RWPE1 (cell line): Measurements from ENCODE around the gene MAP1LC3B.
A peak's percentile ranks its signal among the peaks of the same experiment; 100 is the strongest.

ENCODE experiments used
- CTCF ChIA-PET: fragments of 350-600 bp; sonication (Branson Sonifier 250); formaldehyde crosslinking; extraction: SDS; loops from one replicate; lab custom pipeline; 2021; lab: Yijun Ruan, JAX
- POLR2A ChIA-PET: fragments of 400-600 bp; formaldehyde crosslinking; extraction: SDS; loops from one replicate; lab custom pipeline; 2020; ENCODE audit warnings: antibody characterized with exemption; ENCODE audit not compliant: low non-redundant PET; lab: Yijun Ruan, JAX
- DNase-seq: peaks from one replicate; pipeline ENCODE4 v3.0.0; 2012; ENCODE audit warnings: low spot score
- H3K27ac ChIP-seq: fragments of 450-650 bp; 2 replicates; pipeline ENCODE4 v1.5.1; 2017
- TF ChIP-seq, protein P1 (sequence below): fragments of 450-650 bp; conservative IDR thresholded peaks from 2 replicates; pipeline ENCODE4 v1.5.1; 2017; ENCODE audit warnings: low read depth, mild to moderate bottlenecking

Gene MAP1LC3B

DNA sequence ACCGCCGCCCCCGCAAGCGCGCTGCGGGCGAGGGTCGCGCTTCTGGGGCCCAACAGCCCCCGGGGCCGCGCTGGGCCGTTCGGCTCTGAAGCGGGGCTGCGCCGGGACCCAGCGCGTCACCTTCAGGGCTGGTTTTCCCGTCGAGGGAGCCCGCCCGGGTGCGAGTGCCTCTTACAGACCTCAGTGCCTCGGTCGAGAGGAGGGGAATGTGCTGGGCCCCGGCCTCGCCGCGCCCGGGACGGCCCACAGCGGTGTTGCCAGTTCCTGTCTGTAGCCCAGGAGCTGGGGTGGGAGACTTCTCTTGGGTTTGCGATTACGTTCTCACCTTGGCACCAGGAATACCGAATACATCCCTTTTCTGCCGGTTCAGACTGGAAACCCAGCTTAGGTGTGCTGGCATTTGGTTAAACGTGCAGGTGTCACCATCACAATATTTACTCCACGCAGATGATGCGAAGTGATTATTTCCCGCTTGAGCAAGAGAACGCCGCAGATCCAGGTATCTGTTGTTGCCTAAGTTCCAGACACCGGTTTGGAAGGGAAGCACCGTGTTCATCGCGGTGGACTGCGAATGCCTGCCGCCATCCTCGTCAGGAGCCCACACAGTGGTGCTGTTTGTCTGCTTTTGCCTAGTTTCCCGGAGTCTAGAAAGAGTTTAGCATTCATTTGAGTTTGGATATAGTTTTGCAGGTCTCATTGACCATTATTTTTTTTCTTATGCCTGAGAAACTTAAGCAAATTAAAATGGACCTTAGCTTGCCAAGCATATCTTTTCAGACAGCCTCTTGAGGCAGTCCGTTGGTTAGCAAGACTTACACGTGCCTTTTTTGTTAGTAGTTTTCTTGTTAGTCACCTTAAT lies 914 bp downstream of the MAP1LC3B start:
- POLR2A ChIA-PET: no interaction called here
- DNase-seq: peak; percentile 38
- TF ChIP-seq, protein P1, sequence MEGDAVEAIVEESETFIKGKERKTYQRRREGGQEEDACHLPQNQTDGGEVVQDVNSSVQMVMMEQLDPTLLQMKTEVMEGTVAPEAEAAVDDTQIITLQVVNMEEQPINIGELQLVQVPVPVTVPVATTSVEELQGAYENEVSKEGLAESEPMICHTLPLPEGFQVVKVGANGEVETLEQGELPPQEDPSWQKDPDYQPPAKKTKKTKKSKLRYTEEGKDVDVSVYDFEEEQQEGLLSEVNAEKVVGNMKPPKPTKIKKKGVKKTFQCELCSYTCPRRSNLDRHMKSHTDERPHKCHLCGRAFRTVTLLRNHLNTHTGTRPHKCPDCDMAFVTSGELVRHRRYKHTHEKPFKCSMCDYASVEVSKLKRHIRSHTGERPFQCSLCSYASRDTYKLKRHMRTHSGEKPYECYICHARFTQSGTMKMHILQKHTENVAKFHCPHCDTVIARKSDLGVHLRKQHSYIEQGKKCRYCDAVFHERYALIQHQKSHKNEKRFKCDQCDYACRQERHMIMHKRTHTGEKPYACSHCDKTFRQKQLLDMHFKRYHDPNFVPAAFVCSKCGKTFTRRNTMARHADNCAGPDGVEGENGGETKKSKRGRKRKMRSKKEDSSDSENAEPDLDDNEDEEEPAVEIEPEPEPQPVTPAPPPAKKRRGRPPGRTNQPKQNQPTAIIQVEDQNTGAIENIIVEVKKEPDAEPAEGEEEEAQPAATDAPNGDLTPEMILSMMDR: peak; percentile 25; the same call in 1 of the 2 replicates
- H3K27ac ChIP-seq: peak overlapping the region; percentile 92
- CTCF ChIA-PET: interaction anchor here (0.6 to 1.3 kb wide), 2 partner anchors 12 to 1639 kb away, joined by 3 to 4 read pairs; no protein-coding TSS in a partner anchor

GRCh38 chr16:87393680-87394055 lies 1.5 kb downstream of the MAP1LC3B start:
- no peak for DNase-seq
- TF ChIP-seq, protein P1: no peak
- POLR2A ChIA-PET: no interaction called here
- peak overlapping the region; percentile 92 for H3K27ac ChIP-seq
- CTCF ChIA-PET: interaction anchor here (0.6 to 1.3 kb wide), 4 partner anchors 12 to 1640 kb away, joined by 3 to 4 read pairs (median 4); no protein-coding TSS in a partner anchor

DNA sequence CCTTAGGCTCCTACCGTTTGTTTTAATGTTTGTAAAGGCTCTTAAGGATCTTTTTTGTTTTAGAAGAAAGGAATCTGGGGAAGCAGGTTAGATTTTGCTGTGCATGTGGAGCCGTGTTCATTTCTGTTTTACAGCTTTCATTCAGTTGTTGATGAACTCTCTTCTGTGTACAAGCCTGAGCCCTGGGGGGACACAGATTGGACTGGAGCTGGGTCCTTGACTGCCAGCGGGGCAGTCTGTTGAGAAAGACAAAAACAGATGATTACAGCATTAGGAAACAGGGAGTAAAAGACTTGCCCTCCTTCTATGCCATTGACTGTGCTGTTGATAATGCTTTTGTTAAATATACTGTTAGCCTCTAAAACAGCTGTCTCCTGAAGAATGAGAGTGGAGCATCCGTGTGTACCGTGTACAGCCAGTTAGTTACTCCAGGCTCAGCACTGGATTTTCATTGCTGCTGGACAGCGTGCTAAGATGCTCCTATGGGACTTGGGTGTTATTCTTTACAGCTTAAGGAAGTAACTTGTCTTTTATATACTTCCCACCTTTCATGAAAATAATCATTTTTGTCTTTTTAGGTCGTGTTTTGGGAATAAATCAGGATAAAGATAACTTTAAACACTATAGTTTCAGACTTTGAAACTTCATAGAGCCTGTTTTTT lies 3.2 kb downstream of the MAP1LC3B start:
- ChIA-PET CTCF (interaction anchor here (0.7 to 1.3 kb wide), 4 partner anchors 12 to 240 kb away, joined by 3 to 6 read pairs (median 4); partner anchors contain the start of gene FBXO31), POLR2A (no interaction called here)
- no peak for DNase-seq
- TF ChIP-seq, protein P1: no peak
- no peak overlapping the region for H3K27ac ChIP-seq

GRCh38 chr16:87404764-87405625 lies 12.9 kb downstream of the MAP1LC3B start:
- ChIA-PET POLR2A (no interaction called here), CTCF (interaction anchor here (0.5 to 0.7 kb wide), 3 partner anchors 11 to 346 kb away, joined by 3 to 4 read pairs (median 4); no protein-coding TSS in a partner anchor)
- no peak for DNase-seq
- H3K27ac ChIP-seq: peak overlapping the region; percentile 29
- TF ChIP-seq, protein P1: no peak

DNA sequence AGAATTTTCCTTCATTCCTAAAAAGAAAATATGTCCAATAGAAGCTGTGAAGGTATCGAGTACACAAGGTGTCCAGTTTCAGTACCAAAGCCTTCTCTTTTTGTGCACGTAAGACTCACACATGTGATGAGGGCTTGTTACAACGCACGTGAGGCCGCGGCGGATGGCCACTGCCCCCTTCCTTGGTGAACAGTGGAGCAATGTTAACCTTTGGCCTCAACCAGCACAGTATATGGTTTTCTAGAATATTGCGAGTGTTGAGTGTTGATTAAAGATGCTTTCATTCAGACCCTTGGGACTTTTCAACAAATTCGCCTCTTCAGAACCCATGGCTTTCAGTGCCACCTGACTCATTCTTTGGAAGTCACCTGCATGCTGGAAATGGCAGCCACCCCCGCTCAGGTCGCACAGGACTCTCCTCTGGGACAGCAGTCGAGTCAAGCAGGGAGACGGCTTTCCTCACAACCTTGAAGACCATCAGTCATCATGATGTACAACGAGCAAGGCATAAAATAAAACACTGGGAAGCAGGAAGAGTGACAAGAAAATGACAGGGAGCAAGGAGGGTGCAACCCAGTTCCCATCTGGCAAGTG lies 14.5 kb downstream of the MAP1LC3B start:
- TF ChIP-seq, protein P1: no peak
- POLR2A ChIA-PET: no interaction called here

More for the DNA sequence above, 14.5 kb downstream of the MAP1LC3B start:
- DNase-seq: no peak
- peak overlapping the region; percentile 53 for H3K27ac ChIP-seq
- CTCF ChIA-PET: no interaction called here
